Vagina (tissue), 2 donors: ENCODE results near the gene MTUS2. TPM values are rescaled to one million over a fixed set of nuclear protein-coding genes. Genes with fewer than 3 reads are reported as not detected.

Experiments used
- DNase-seq, 2 donors: peaks; one replicate each; pipeline ENCODE4 v3.0.0-alpha.2; 2017; ENCODE audit errors: extremely low spot score in 2 of 2
- H3K27ac ChIP-seq: fragments of 200-600 bp; sonication (generic); one replicate; pipeline ENCODE4 v1.5.1; 2019
- H3K27me3 ChIP-seq: fragments of 200-600 bp; sonication (generic); one replicate; pipeline ENCODE4 v1.5.1; 2019
- H3K36me3 ChIP-seq, 2 donors: fragments of 200-600 bp; sonication (generic); one replicate each; pipeline ENCODE4 v1.5.1; 2017 to 2019
- H3K4me1 ChIP-seq: fragments of 200-600 bp; sonication (generic); one replicate; pipeline ENCODE4 v1.5.1; 2019
- H3K4me3 ChIP-seq, 2 donors: fragments of 200-600 bp; sonication (generic); 1 replicate in 1 of 2; 2 replicates in 1 of 2; pipeline ENCODE4 v1.5.1; 2016 to 2019
- H3K9me3 ChIP-seq: fragments of 200-600 bp; sonication (generic); one replicate; pipeline ENCODE4 v1.5.1; 2019
- CTCF ChIP-seq, 3 experiments: fragments of 450-650 bp in 2 of 3; fragments of 200-600 bp in 1 of 3; sonication (generic) in 1 of 3; IDR thresholded peaks; one replicate each; pipeline ENCODE4 v1.5.1; 2017 to 2019; ENCODE audit warnings: antibody characterized with exemption in 3 of 3, mild to moderate bottlenecking in 2 of 3, moderate library complexity in 2 of 3
- POLR2A ChIP-seq, 2 donors: fragments of 450-650 bp; IDR thresholded peaks; one replicate each; pipeline ENCODE4 v1.6.1; 2017; ENCODE audit warnings: antibody characterized with exemption in 2 of 2, mild to moderate bottlenecking in 2 of 2, moderate library complexity in 2 of 2
- POLR2AphosphoS5 ChIP-seq, 2 donors: sonication (generic); formaldehyde crosslinking; IDR thresholded peaks; one replicate each; pipeline ENCODE4 v1.9.0; 2017; ENCODE audit warnings: antibody characterized with exemption in 2 of 2, mild to moderate bottlenecking in 2 of 2, low read depth in 1 of 2; ENCODE audit not compliant: insufficient read depth in 1 of 2
- intact Hi-C: fragments of 100-400 bp; cut with DNase I; formaldehyde crosslinking; loops from one replicate; pipeline ENCODE4 v1.15.1; 2023
- total RNA-seq: library from RNA; depleted of rRNA; stranded (reverse); fragments of >200 nt; gene quantifications from one replicate; pipeline ENCODE4 v1.2.3, GENCODE V29; 2016

MTUS2 gene
- total RNA-seq, 1 donor from 2014 or later = 0.74 TPM

DNA sequence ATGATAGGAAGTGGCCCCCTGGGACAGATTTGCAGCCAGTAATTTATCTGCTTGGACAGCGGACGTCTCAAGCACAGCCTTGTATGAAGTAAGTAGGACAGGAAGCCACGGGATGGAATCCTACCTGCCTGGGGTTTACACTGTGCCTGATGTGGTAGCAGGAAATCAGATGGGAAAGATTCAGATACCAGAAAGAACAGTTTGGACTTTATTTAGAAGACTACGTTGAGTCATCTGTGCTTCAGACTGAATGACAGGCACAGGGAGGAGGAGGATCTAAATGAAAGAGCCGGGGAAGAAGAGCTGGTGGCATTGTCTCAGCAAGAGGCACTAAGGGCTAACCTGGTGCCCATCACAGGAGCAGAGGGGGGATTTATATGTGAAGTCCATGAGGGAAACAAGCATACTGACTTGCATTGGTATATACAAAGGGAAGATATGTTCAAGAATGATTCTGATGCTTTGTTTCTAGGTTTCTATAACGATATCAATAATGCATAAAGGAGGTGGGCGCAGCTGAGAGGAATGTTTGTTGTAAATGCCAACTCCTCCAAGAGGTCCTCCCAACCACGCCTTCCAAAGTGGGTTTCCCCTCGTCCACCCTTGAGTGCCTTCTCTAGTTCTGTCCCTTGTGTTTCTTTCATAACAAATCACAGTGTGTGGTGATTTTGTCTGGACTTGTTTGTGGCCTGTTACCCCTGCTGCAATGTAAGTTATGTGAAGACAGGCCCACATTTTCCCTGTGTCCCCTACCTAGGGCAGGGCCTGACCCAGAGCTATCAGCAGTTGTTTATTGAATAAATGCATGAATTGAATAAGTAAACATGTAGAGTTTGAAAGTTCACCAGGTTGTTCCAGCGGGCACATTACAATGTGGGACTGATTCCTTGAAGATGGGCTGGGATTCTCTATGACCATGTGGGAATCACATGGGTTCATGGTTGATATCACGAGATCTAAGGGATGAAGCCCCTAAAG, 446.9 kb downstream of the MTUS2 start:
- intact Hi-C loops = no loop called here
- H3K4me3 ChIP-seq = no peak overlapping the region

GRCh38 chr13:29270271-29270985, 450.3 kb downstream of the MTUS2 start:
- TF ChIP-seq CTCF (IDR thresholded peaks at IDR 0.05) = no peak
- no peak for TF ChIP-seq POLR2AphosphoS5 (IDR thresholded peaks at IDR 0.05; ENCODE audit: insufficient read depth in 1 of 2, low read depth in 1 of 2)
- no peak for TF ChIP-seq POLR2A (IDR thresholded peaks at IDR 0.05)
- H3K4me1 ChIP-seq = no peaks in the 10 kb centered on the region
- no peaks in the 10 kb centered on the region for H3K9me3 ChIP-seq
- H3K36me3 ChIP-seq = no peaks in the 10 kb centered on the region
- no peaks in the 10 kb centered on the region for H3K27me3 ChIP-seq
- intact Hi-C loops = no loop called here
- no peak for DNase-seq
- H3K27ac ChIP-seq = no peak overlapping the region
- H3K4me3 ChIP-seq = no peak overlapping the region

More for the DNA sequence above, 446.9 kb downstream of the MTUS2 start:
- Histone ChIP-seq H3K36me3 (no peaks in the 10 kb centered on the region), H3K9me3 (no peaks in the 10 kb centered on the region), H3K4me1 (no peaks in the 10 kb centered on the region), H3K27ac (no peak overlapping the region), H3K27me3 (no peaks in the 10 kb centered on the region)
- no peak for DNase-seq
- TF ChIP-seq CTCF (IDR thresholded peaks at IDR 0.05) (no peak), POLR2A (IDR thresholded peaks at IDR 0.05) (no peak), POLR2AphosphoS5 (IDR thresholded peaks at IDR 0.05; ENCODE audit: insufficient read depth in 1 of 2, low read depth in 1 of 2) (no peak)

GRCh38 chr13:29271606-29272005, 451.5 kb downstream of the MTUS2 start:
- DNase-seq = no peak
- no peaks in the 10 kb centered on the region for H3K4me1 ChIP-seq
- H3K4me3 ChIP-seq = no peak overlapping the region
- TF ChIP-seq POLR2AphosphoS5 (IDR thresholded peaks at IDR 0.05; ENCODE audit: insufficient read depth in 1 of 2, low read depth in 1 of 2) = no peak
- no peak for TF ChIP-seq POLR2A (IDR thresholded peaks at IDR 0.05)
- TF ChIP-seq CTCF (IDR thresholded peaks at IDR 0.05) = no peak
- H3K27ac ChIP-seq = no peak overlapping the region
- H3K9me3 ChIP-seq = no peaks in the 10 kb centered on the region
- no peaks in the 10 kb centered on the region for H3K36me3 ChIP-seq
- no peaks in the 10 kb centered on the region for H3K27me3 ChIP-seq
- intact Hi-C loops = no loop called here

DNA sequence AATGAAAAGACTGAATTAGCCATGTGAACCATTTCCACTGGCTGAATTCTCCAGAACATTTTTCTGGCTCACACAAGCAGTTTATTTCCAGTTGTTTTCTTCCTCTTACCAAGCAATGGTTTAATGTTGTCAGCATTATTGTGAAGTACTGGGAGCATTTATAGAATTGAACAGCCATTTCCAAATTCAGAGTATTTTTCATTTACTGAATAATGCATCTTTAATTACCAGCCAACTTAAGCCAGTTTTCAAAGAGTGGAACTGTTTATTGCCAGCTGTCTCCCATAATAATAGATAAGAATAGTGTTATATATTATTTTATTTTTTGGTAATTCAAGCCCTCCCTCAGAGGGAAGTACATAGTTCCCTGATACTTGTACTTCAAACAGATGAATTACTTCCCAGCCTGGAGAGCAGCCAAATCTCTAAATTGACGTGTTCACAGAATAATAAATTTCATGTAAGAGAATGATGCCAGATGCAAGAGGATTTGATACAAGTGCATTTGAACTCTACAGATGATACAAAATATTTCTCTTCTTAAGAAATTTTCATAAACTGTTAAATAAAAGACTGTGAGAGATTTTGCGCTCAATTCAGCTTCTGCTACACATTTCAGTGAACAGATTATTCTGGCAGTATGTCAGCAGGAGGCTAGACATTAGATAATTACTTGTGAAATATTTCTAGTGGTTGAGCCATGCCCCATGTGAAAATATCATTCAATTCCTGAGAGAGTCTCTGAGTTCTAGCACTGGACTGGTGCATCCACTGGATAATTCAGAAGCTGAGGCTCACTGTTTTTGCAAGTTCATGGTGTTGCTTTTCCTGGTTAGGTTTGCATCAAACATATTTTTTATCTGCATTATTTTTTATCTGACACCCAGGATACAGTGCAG, 459.5 kb downstream of the MTUS2 start:
- intact Hi-C loops = no loop called here
- H3K4me3 ChIP-seq = no peak overlapping the region
- H3K4me1 ChIP-seq = no peaks in the 10 kb centered on the region
- no peaks in the 10 kb centered on the region for H3K27me3 ChIP-seq
- no peak overlapping the region for H3K27ac ChIP-seq
- TF ChIP-seq POLR2AphosphoS5 (IDR thresholded peaks at IDR 0.05; ENCODE audit: insufficient read depth in 1 of 2, low read depth in 1 of 2) (no peak), POLR2A (IDR thresholded peaks at IDR 0.05) (no peak), CTCF (IDR thresholded peaks at IDR 0.05) (no peak)
- H3K36me3 ChIP-seq = no peaks in the 10 kb centered on the region
- DNase-seq = no peak
- no peaks in the 10 kb centered on the region for H3K9me3 ChIP-seq
